GM21423 (cell line): Measurements from ENCODE around the gene SAFB2.
"Not testable (repeated sequence)": the region's sequence is repeated elsewhere in the genome, so short reads cannot be mapped to it uniquely, and the experiment has no call there.

ENCODE experiments used
- ATAC-seq: cut with Tn5 transposase; IDR thresholded peaks from one replicate; pipeline ENCODE4 v1.9.1; 2021; ENCODE audit warnings: mild to moderate bottlenecking, moderate library complexity; ENCODE audit not compliant: unreplicated experiment

The SAFB2 gene

DNA sequence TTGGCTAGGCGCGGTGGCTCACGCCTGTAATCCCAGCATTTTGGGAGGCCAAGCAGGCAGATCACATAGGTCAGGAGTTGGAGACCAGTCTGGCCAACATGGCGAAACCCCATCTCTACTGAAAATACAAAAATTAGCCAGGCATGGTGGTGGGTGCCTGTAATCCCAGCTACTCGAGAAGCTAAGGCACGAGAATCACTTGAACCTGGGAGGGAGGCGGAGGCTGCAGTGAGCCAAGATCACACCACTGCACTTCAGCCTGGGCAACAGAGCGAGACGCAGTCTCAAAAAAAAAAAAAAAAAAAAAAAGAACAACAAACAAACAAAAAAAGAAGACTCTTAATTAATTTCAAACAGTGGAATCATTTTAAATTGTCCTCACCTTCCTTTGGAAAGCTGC, 13.8 kb downstream of the SAFB2 start:
- ATAC-seq, result not testable (repeated sequence)

DNA sequence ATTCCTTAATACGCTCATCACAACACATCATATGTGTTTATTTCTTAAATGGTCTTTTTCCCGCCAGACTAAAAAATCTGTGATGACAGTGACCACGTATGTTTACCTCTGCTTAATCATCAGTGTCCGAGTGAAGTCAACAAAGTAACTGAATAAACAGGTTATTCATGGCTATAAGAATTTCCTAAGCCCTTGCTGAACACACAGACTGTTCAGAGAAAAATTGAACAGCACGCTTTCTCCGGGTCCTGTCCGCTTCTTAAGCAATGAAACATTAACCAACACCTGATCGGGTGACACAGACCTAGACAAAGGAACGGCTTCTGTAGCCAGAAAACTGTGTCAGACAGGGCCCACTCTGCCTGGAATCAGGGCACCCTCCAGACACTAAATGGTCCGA, 14.3 kb downstream of the SAFB2 start:
- ATAC-seq, result no peak

DNA sequence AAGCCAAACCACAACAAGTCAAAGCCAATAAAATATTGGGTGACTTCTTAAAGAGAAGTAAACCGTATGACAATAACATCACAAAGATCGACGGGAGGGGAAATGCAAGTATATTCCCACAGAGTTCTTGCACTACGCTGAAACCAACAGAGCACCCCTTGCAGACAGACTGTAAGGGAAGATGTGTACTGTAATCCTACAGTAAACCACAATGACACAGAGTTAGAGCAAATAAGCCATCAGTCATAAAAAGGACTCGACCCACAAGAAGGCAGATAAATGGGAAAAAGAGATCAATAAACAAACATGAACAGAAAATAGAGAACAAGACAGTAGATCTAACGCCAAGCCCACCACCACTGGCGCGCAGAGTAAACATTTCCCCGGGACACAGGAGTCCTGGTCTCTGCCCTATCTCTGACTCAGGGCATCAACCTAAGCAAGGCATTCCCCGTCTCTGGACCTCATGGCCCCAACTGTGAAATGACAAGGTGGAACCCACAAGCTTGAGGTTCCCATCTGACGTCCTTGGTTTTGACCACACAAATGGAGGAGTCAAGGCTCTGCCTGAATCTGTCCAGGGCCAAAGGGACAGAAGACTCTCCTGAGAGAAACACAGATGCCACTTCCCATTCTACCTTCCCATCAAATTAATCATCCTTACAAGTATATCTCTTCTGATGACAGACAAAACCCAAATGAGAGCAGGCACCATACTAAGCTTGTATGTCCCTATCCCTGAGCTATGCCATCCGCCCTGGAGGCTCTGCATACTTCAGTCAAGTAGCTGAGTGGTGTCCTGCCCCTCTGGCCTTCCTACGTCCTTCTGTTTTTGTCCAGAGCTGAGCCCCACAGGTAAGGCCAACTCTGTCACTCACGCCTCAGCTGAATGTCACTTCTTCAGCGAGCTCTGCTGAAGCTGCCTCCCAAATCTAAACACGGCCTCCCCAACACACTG, 15.0 kb downstream of the SAFB2 start:
- ATAC-seq, result no peak

DNA sequence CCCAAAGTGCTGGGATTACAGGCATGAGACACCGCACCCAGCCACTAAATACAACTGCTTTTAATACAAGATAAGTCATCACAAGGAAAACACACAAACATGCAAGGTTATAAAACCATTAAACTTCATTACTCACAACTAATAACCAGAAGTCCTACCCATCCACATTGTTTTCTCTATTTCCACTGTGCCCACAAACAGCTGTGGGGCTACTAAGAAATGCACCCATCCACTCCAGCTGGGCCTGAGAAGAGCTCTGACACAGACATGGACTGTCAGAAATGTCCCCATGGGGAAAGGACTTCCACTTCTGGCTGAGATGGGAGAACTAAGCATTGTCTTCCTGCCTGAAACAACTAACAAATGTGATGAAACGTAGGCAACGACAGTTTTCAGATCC, 17.2 kb downstream of the SAFB2 start:
- no peak for ATAC-seq

DNA sequence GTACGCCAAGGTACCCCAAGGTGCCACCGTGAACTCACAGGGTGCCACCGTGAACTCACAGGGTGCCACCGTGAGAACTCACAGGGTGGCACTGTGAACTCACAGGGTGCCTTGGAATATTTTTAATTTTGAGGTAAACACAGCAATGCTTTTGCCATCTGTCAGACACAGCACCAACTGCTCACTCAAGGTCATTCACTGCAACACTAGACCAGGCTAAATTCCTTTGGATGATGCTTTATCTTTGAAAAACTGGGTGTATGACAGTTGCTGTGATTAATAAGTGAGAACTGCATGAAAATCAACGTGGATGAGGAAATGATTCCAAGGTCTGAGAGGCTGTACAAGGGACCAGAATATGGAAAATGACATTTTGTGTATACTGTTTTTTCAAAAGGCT, 18.9 kb downstream of the SAFB2 start:
- no peak for ATAC-seq

DNA sequence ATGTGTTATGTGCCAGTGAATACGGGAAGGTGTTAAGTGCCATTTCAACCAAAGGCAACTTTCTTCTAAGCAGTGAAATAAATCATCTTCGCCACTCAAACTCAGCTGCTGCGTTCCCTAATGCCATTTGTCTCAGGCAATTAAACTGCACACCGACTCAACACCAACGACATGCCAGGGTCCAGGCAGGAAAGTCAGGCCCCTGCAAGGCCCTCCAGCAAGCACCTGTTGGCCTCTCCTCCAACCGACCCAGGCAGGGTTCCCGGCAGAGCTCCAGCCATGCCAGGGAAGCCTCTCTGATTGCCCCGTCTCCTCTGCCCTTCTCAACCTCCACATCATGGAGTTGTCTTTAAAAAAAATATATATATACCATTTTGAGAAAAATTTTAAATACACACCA, 21.8 kb downstream of the SAFB2 start:
- ATAC-seq, result no peak

DNA sequence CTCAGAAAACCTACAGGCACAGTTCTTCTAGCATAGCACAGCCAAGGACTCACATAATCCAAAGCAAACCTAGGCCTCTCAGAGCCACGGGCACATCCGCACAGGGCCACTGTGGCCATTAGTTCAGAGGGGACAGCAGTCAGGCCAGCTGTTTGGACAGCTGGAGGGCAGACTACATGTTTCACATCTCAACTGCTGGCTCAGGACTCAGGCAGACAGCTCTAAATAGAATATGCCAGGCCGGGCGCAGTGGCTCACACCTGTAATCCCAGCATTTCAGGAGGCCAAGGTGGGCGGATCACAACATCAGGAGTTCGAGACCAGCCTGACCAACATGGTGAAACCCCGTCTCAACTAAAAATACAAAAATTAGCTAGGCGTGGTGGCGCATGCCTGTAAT, 26.8 kb downstream of the SAFB2 start:
- no peak for ATAC-seq

DNA sequence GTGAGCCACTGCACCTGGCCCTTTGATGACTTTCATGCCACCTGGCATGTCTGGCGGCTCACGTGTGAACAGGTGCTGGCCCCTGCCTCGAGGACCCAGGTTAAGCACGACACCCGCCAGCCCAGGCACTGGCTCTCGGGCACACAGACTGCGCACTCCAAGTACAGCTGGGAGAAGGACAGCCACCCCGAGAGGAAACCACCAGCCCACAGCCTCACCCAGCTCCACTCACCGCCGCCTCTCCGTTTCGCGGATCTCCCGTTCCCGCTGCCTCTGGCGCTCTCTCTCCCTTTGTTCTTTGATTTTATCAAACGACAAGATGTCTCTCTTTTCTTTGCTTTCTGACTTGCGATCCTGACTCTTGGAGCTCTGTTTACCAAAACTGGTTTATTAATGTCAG, 27.4 kb downstream of the SAFB2 start:
- ATAC-seq, result no peak

DNA sequence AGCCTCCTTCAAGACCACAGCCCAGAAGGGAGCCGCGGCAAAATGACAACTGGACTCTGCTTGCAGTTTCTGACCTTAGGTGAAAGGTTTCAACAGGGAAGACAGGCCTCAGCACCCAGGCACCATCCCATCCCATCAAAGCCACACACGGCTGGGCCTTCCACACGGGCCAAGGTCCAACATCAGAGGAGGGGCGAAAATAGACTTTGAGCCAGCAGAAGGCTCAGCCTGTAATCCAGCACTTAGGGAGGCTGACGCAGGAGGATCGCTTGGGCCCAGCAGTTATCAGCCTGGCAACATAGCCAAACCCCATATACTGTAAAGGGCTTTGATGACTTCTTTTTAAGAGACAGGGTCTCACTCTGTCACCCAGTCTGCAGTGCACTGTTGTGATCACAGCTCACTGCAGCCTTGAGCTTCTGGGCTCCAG, 28.0 kb downstream of the SAFB2 start:
- no peak for ATAC-seq

DNA sequence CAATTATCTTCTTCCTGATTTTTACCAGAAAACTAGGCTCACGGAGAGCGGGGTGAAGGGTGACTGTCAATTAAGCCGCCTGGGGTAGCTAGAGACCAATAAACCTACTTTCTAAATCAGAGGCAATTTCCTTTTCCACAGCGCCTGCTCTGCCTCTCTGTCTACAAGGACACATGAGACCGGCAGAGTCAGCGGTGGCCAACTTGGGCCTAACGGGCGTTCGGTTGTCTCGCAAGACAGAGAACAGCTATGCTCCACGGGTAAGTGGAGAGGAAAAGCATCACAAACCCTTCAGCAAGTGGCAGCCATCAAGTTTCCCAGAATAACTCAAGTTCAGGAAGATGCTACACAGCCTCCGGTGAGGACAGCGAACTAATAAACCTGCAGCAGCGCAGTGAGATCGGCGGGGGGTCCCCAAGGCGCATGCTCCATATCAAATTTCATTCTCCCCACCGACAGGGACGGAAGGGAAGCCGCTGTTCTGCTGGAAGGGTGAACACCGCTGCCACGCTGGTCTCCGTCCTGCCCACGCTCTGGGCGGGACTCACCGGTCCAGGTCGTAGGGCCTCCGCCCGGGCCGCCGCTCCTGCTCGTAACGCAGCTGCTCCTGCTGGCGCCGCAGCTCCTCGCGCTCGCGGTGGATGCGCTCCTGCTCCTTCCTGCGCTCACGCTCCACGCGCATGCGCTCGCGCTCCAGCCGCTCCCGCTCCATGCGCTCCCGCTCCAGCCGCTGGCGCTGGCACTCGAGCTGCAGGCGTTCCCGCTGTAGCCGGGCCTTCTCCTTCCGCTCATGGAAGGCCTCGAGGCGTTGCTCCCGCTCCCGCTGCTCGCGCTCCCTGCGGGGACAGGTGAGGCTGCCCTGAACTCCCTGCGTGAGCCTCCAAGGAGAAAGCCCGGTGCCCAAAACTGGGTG, 29.0 kb downstream of the SAFB2 start:
- no peak for ATAC-seq

DNA sequence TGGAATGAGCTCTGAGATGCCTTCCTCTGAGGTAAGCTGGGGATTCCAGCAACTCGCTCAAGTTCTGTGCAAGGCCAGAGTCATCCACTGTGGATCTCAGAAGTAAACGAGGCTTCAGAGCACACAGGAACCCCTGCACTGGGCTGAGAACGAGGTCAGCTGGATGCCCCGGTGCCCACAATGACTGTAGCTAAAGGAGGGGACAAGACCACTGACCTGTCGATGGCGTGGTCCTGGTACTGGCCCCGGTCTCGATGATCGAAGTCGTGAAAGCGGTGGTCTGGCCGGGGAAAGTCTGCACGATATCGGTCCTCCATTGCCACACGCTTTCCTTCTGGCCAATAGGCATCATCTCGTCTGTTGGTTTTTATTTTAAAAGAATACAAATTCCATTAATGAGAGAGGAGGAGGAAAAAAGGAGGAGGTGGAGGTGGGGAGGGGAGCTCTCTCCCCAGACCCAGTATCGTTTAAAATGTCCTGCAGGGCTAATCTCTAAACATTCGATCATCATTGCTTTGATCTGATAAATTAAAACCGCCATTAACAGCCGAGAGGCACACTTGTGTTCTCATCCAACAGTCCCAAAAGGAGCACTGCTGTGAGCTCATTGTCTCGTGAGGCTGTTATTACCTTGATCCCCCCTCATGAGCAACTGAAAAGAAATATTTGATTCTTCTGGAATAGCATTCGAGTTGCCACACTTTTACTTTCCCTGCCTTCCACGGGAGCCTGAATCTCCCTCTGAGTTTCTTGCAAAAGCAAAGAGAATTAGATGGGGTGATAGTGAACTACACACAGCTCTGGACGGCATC, 29.8 kb downstream of the SAFB2 start:
- no peak for ATAC-seq

DNA sequence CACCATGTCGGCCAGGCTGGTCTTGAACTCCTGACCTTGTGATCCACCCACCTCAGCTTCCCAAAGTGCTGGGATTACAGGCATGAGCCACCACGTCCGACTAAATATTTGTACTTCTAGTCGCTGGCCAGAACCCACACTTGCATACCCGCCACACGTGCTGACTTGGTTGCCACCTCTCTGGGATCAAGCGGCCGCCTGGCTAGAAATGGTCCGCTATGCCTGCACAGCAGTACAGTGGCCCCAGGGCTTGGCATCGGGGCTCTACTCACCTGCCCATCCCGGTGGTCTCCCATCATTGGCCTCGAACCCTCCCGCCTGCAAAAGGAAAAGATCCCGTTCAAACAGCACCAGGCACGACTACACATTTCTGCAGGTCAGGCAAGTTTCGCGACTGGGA, 31.1 kb downstream of the SAFB2 start:
- no peak for ATAC-seq

DNA sequence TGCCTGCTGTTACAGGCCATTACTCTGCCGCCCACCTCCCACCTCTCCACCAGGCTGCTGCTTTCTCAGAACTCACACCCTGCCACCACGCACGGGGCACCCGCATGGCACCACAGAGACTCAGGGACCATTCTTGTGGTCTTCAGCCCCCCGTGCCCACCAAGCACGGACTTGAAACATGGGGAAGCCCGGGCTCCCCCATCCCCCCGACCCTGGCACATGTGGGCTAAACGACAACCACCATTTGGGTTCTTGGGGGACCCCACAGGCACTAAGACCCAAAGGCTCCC, 31.8 kb downstream of the SAFB2 start:
- no peak for ATAC-seq

DNA sequence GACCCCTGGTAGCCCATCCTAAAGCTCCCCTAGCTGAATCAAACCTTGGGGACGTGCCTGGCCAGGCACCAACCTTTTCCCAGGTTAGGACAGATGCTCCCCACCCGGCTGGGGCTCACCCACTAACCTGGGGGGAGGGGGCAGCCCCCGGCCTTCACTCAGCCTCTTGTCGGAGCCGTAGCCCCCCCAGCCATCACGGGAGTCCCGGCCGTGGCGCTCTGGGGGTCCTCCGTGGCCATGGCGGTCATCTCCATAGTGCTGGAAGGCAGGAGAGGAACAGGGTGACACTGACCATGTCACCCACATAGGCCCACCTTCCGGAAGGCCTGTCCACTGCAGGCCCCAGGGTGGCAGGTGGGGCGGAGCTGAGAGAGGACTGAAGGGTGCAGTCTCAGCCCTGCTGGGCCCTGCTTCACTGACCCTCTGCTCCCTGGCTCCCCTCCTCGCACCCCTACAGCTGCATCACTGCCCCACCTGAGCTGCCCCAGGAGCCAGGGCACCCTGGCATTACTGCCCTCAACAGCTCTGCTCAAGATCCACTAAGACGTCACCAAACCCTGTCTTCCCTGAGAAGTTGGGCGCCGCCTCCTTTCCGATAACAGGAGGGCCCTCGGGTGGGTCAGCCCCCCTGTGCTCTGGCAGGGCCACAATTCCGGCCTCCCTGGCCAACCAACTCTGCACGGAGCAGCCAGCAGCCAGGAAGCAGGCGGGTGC, 32.3 kb downstream of the SAFB2 start:
- no peak for ATAC-seq

DNA sequence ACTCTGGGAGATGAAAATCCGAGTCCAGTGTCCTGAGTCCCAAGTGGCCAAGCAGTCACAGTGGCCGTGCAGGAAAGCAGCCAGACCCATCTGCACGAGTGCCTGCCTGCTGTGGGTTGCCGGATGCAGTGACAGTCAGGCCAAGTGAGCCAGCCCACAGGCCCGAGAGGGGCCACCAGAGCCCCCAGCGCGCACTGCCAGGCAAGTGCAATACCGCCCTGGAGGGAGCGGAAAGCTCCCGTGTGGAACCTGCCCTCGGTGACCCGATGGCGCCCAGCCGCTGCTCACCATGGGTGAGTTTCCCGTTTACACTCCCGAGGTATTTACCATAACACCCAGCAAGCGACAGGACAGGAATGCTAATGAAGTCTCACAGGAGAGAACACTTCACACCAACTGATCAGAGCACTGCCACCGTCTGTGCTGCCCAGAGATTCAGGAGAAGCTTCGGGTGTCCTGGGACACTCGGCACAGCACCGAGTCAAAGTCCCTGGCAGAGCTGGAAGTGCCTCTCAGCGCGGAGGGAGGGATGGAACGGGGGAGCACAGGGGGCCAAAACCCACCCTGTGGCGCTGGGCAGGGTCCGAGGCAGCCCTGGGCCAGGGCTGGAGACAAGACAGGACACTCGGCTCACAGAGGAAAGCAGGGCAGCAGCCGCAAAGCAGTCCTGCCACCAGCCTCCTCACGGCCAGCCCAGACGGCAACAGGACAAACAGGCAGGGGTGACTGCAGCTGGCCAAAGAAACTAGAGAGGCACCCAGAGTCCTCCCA, 33.5 kb downstream of the SAFB2 start:
- ATAC-seq, result no peak

DNA sequence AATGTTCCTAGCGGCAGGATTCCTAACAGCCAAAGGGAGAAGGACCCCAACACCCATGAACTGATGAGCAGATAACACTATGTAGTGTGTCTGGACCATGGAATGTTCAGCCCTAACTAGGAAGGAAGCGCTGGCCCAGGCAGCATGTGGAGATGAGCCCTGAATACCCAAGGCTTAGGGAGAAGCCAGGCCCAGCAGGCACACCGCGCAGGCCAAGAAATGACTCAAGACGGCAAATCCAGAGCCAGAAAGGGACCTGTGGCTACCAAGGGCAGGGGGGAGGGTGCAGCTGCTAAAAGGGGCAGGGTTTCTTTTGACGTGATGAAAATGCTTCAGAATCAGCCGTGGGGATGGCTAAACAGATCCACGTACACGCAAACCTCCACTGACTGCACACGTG, 34.1 kb downstream of the SAFB2 start:
- no peak for ATAC-seq

DNA sequence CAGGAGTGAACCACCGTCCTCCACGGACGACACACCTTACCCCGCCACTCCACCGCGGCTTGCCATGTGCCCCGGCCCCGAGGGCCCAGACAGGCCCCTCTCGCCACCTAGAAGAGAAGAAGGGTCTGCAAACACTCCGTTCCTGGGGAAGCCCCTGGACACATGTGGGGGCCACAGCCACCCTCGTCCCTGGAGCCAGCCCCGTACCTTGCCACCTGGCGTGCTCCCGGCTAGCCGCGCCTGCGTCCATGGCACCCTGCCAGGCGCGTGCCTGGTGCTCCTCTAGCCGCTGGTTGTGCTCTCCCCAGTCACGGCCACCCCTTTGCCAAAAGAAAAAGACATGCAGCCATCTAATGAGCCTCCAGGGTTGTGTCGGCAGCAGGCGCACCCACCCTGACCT, 34.9 kb downstream of the SAFB2 start:
- ATAC-seq, result no peak

DNA sequence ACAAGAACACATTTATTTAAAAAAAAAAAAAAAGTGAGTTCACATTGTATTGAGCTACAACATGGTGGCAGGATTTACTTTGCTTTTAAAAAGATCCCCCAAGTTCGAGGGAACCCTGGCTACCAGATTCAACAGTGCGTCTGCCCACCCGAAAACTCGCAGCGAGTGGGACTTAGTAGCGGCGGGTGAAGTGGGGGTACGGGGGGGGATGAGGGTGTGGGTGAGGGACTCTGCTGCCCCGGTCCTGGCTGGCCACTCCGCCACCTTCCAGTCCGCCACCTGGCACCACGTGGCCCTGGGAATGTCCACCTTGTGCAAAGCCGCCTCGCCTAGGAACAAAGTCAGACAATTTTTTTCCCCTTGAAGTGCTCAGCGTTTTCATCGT, 35.5 kb downstream of the SAFB2 start:
- ATAC-seq, result no peak

DNA sequence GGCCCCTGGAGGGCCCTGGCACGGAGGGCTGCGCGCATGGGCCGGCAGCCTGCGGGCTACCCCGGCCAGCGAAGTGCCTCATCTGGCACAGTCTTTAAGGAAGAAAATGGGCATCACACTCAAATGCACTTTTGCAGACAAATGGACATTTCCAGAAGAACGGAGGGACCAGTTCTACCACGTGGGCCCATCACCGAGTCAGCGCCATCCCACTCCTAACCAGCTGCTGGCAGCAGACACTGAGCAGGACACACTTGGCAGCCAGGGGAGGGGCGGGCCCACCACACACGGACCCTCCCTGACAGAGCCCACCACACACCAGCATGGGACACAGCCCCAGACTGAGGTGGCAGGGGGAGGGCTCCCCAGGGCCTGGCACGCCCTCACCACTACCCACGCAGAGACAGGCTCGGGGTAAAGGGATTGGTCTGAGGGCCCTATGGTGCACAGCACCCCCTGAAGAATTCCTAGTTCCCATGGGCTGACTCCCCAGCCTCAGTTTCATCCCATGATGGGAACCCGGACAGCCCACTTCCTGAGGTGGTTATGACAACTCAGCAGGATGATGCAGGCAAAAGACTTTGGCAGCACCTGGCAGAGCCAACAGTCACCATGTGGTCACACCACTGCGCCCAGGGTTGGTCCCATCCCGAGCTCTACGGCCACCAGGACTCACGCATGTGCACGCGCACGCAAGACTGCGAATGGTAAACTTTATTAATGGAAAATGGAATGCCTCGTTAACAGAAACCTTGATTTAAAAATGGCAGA, 36.1 kb downstream of the SAFB2 start:
- no peak for ATAC-seq
